ENCODE data around the gene CLCN4. TPM values are rescaled to one million over a fixed set of nuclear protein-coding genes. Genes with fewer than 3 reads are reported as not detected.

Gene CLCN4
- total and polyA plus RNA-seq, 2 of the 8 experiments (the other 6 are each of a cell fraction or from before 2014, with no cell fraction given) = 3.3 to 11.2 TPM

DNA sequence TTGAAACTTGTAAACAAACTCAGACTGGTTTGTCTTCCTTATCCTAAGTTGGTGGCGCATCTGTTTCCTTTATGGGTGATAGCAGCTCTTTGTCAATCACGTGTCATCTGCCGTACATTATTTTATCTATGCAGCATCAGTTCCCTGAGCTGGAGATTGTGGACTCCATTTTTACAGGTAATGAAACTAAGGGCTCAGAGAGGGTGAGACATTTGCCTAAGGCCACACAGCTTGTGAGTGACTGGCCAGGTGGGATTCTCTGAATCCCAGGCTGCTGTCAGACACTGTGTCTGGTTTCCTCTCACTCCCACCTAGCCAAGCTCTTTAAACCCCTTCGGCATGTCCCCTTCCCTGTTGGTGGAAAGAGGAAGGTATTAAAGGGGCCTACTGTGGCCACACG is 41.7 kb upstream of the CLCN4 start:
- DNase-seq (ENCODE audit: low read depth in 1 of 2, low spot score in 2 of 2) = no peak
- no peak for FAIRE-seq
- TF ChIP-seq YY1 (IDR thresholded peaks at IDR 0.05; ENCODE audit: low read depth, low read length) (no peak), RBBP5 (IDR thresholded peaks at IDR 0.05; ENCODE audit: borderline replicate concordance, low read depth, low read length) (no peak), E2F6 (IDR thresholded peaks at IDR 0.05) (no peak), CHD2 (IDR thresholded peaks at IDR 0.05; ENCODE audit: low read length) (no peak), PHF8 (conservative IDR thresholded peaks at IDR 0.05; ENCODE audit: low read depth, low read length) (no peak)
- no peak overlapping the region for H3K23ac ChIP-seq (ENCODE audit: insufficient read length)
- no peak overlapping the region for H2AK5ac ChIP-seq (ENCODE audit: low read depth, low read length)
- no peak overlapping the region for H3K14ac ChIP-seq (ENCODE audit: insufficient read length)
- ChIA-PET CTCF (ENCODE audit: partially characterized antibody) (interaction anchor here (0.5 to 2.5 kb wide), 3 partner anchors 72 to 127 kb away, joined by 4 to 7 read pairs (median 5); no protein-coding TSS in a partner anchor), POLR2A (ENCODE audit: partially characterized antibody) (no interaction called here)
- H3K79me1 ChIP-seq (ENCODE audit: low read depth, low read length) = no peaks in the 10 kb centered on the region
- H4K8ac ChIP-seq (ENCODE audit: extremely low read depth, insufficient read depth, low read length) = no peak overlapping the region
- no peaks in the 10 kb centered on the region for H3K23me2 ChIP-seq (ENCODE audit: low read depth, low read length)
- 89% methylated on average over 4 of the region's 5 CpGs; no CpG with 5 or more reads in 1 of the 2 experiments for WGBS, 2 experiments (ENCODE audit: extremely low coverage in 1 of 2, insufficient coverage in 1 of 2, insufficient read length in 1 of 2, insufficient replicate concordance in 2 of 2, low coverage in 1 of 2, low lambda C conversion rate in 2 of 2, missing lambda C conversion rate in 1 of 2)
- H2BK20ac ChIP-seq (ENCODE audit: low read length) = no peak overlapping the region
- H4K20me1 ChIP-seq (replicated peaks in 1 of 2; ENCODE audit: control insufficient read depth in 1 of 2, insufficient read depth in 2 of 2, low read length in 2 of 2) = no peaks in the 10 kb centered on the region
- no peak overlapping the region for H3K27ac ChIP-seq (ENCODE audit: low read depth, low read length)
- no peak overlapping the region for H2BK120ac ChIP-seq (replicated peaks; ENCODE audit: low read depth, low read length)
- H2BK15ac ChIP-seq (ENCODE audit: low read length) = no peak overlapping the region
- no peak overlapping the region for H2BK12ac ChIP-seq (ENCODE audit: low read depth, low read length)
- no peak overlapping the region for H4K5ac ChIP-seq (ENCODE audit: insufficient read length, low read depth, low read length)
- H2AFZ ChIP-seq (ENCODE audit: low read length) = no peak overlapping the region
- H3K4me3 ChIP-seq (ENCODE audit: extremely low read depth in 1 of 4, insufficient read depth in 2 of 4, low read depth in 3 of 4, low read length in 4 of 4) = no peak overlapping the region
- H3K4me1 ChIP-seq (replicated peaks in 1 of 4; ENCODE audit: control insufficient read depth in 3 of 4, insufficient read depth in 4 of 4, low read length in 3 of 4) = peaks cover 0 to 3% (median 0%) of the 10 kb centered on the region in 4 experiments; a peak in 1 of 7 replicates
- H3K9ac ChIP-seq (replicated peaks in 1 of 4; ENCODE audit: extremely low read depth in 1 of 4, low read depth in 3 of 4, low read length in 3 of 4) = no peak overlapping the region
- H3K4me2 ChIP-seq (ENCODE audit: insufficient read depth in 1 of 2, low read depth in 2 of 2, low read length in 2 of 2) = no peak overlapping the region
- no peak overlapping the region for H3K18ac ChIP-seq (ENCODE audit: extremely low read depth, low read length)
- H3K56ac ChIP-seq (replicated peaks; ENCODE audit: insufficient read length, low read depth, low read length) = no peak overlapping the region
- H2BK5ac ChIP-seq (ENCODE audit: low read depth, low read length) = no peak overlapping the region
- H3K9me3 ChIP-seq (ENCODE audit: insufficient read depth in 2 of 2, low read depth in 1 of 2, low read length in 1 of 2) = peaks cover 10 to 29% of the 10 kb centered on the region in 2 experiments; a peak in 3 of 4 replicates
- H4K91ac ChIP-seq (replicated peaks; ENCODE audit: insufficient read length, low read length) = no peak overlapping the region
- no peak overlapping the region for H3K4ac ChIP-seq (replicated peaks; ENCODE audit: insufficient read length, low read depth, low read length)
- H3K79me2 ChIP-seq (ENCODE audit: control insufficient read depth in 1 of 2, insufficient read depth in 2 of 2, low read length in 2 of 2) = no peaks in the 10 kb centered on the region
- peaks cover 3 to 29% (median 5%) of the 10 kb centered on the region in 4 experiments; a peak in 3 of 8 replicates for H3K36me3 ChIP-seq (ENCODE audit: control insufficient read depth in 2 of 4, insufficient read depth in 4 of 4, low read length in 3 of 4)
- no peaks in the 10 kb centered on the region for H3K27me3 ChIP-seq (replicated peaks in 1 of 4; ENCODE audit: control insufficient read depth in 3 of 4, extremely low read depth in 1 of 4, insufficient read depth in 3 of 4, low read length in 3 of 4)
